Panc1 (cell line): ENCODE data around the gene ZBTB1. TPM values are rescaled to one million over a fixed set of nuclear protein-coding genes. Genes with fewer than 3 reads are reported as not detected.

ENCODE experiments used
- ATAC-seq: fragments of 200-7000 bp; cut with Tn5 transposase; 2 replicates; pipeline ENCODE4 v1.9.1; 2020; ENCODE audit warnings: mild to moderate bottlenecking, moderate library complexity
- BruUV-seq: library from RNA; stranded (reverse); fragments of 400-500 nt; replicated peaks from 2 replicates; lab custom pipeline; 2021; lab: Mats Ljungman, UMichigan
- CTCF ChIA-PET: fragments of 300-600 bp; sonication (Branson Sonifier 250); formaldehyde crosslinking; loops from one replicate; lab custom pipeline; 2022; ENCODE audit warnings: antibody characterized with exemption; lab: Charles Lee
- POLR2A ChIA-PET: fragments of 300-600 bp; sonication (Branson Sonifier 250); formaldehyde crosslinking; loops from one replicate; lab custom pipeline; 2022; ENCODE audit warnings: antibody characterized with exemption; lab: Charles Lee
- DNase-seq: peaks from one replicate; pipeline ENCODE4 v3.0.0-alpha.2; 2010; ENCODE audit warnings: low read depth, low spot score
- H3K27ac ChIP-seq: 2 replicates; pipeline ENCODE4 v1.5.1; 2011; ENCODE audit warnings: mild to moderate bottlenecking, low read length, inconsistent platforms
- H3K27me3 ChIP-seq: fragments of 200-500 bp; sonication (Bioruptor generic); 2 replicates; pipeline ENCODE4 v1.6.0; 2014; ENCODE audit warnings: low read length, inconsistent platforms; ENCODE audit not compliant: control insufficient read depth, insufficient read depth
- H3K36me3 ChIP-seq: fragments of 200-500 bp; sonication (Bioruptor generic); 2 replicates; pipeline ENCODE4 v1.5.1; 2014; ENCODE audit warnings: inconsistent platforms, mild to moderate bottlenecking, low read length, moderate library complexity; ENCODE audit not compliant: control insufficient read depth, insufficient read depth
- H3K4me1 ChIP-seq: 2 replicates; pipeline ENCODE4 v1.5.1; 2011; ENCODE audit warnings: inconsistent platforms, mild to moderate bottlenecking, low read length, moderate library complexity; ENCODE audit not compliant: control insufficient read depth, insufficient read depth
- H3K4me3 ChIP-seq, 2 experiments: 2 replicates each; pipeline ENCODE4 v1.5.1; 2011 to 2012; ENCODE audit warnings: low read depth in 2 of 2, low read length in 2 of 2, mild to moderate bottlenecking in 2 of 2, inconsistent platforms in 1 of 2, moderate library complexity in 1 of 2
- H3K9me3 ChIP-seq: fragments of 200-500 bp; sonication (Bioruptor generic); 2 replicates; pipeline ENCODE4 v1.5.1; 2014; ENCODE audit warnings: low read depth, mild to moderate bottlenecking, inconsistent platforms, low read length, moderate library complexity; ENCODE audit not compliant: control insufficient read depth, insufficient read depth
- CTCF ChIP-seq: fragments of 450-650 bp; IDR thresholded peaks from 2 replicates; pipeline ENCODE4 v1.5.1; 2017; ENCODE audit warnings: mild to moderate bottlenecking
- POLR2AphosphoS5 ChIP-seq: IDR thresholded peaks from 2 replicates; pipeline ENCODE4 v1.6.1; 2012; ENCODE audit warnings: mild to moderate bottlenecking, low read depth, low read length, moderate library complexity
- REST ChIP-seq, 2 experiments: IDR thresholded peaks; 2 replicates each; pipeline ENCODE4 v1.6.1; 2011 to 2012; ENCODE audit warnings: low read depth in 2 of 2, control low read depth in 1 of 2, low read length in 1 of 2, mild to moderate bottlenecking in 1 of 2, moderate library complexity in 1 of 2; ENCODE audit not compliant: insufficient read depth in 1 of 2
- SIN3A ChIP-seq: IDR thresholded peaks from 2 replicates; pipeline ENCODE4 v1.6.1; 2012; ENCODE audit warnings: low read depth, mild to moderate bottlenecking, low read length, moderate library complexity, borderline replicate concordance; ENCODE audit not compliant: insufficient read depth
- TCF7L2 ChIP-seq: IDR thresholded peaks from 2 replicates; pipeline ENCODE4 v1.6.1; 2011; ENCODE audit warnings: mild to moderate bottlenecking, low read depth, low read length, inconsistent platforms
- in situ Hi-C: cut with HindIII; loops from 2 replicates; pipeline ENCODE4 v1.10.0; 2016; ENCODE audit warnings: low sequenced_read_pairs, low pct_unique_long_range_greater_than_20kb
- intact Hi-C: fragments of 100-400 bp; cut with micrococcal nuclease; formaldehyde crosslinking; loops from one replicate; pipeline ENCODE4 v1.10.0; 2022; ENCODE audit not compliant: unreplicated experiment
- total RNA-seq: library from RNA; stranded (reverse); gene quantifications from one replicate; pipeline ENCODE4 v1.2.1, GENCODE V29; 2021; ENCODE audit not compliant: unreplicated experiment

The ZBTB1 gene
- total RNA-seq, 1 experiment from 2014 or later: 36.1 TPM

GRCh38 chr14:64513271-64513670 lies 8.7 kb downstream of the ZBTB1 start:
- CTCF ChIA-PET: no interaction called here
- H3K4me1 ChIP-seq: peaks cover 19% of the 10 kb centered on the region
- intact Hi-C loops: no loop called here
- H3K36me3 ChIP-seq: no peaks in the 10 kb centered on the region; the same call in 1 of the 2 replicates
- in situ Hi-C loops: no loop called here
- DNase-seq: no peak
- no peak overlapping the region for H3K4me3 ChIP-seq
- no peaks in the 10 kb centered on the region for H3K9me3 ChIP-seq
- no peak for TF ChIP-seq REST (IDR thresholded peaks at IDR 0.05; ENCODE audit: insufficient read depth in 1 of 2, low read depth in 2 of 2, low read length in 1 of 2)
- no peak for TF ChIP-seq POLR2AphosphoS5
- TF ChIP-seq CTCF: no peak
- TF ChIP-seq SIN3A: no peak
- no peak for TF ChIP-seq TCF7L2
- no peak for ATAC-seq
- POLR2A ChIA-PET: no interaction called here
- no peak overlapping the region for H3K27ac ChIP-seq
- BruUV-seq: no TSS peak
- H3K27me3 ChIP-seq: no peaks in the 10 kb centered on the region

GRCh38 chr14:64515053-64515452 lies 10.5 kb downstream of the ZBTB1 start:
- ChIA-PET CTCF (no interaction called here), POLR2A (interaction anchor here (0.5 kb wide), 1 partner anchor 717 kb away, joined by 8 read pairs; no protein-coding TSS in a partner anchor)
- DNase-seq (no peak), ATAC-seq (no peak)
- no peak for TF ChIP-seq TCF7L2
- TF ChIP-seq CTCF: no peak
- TF ChIP-seq SIN3A: no peak
- no peak for TF ChIP-seq POLR2AphosphoS5
- no peak for TF ChIP-seq REST (IDR thresholded peaks at IDR 0.05; ENCODE audit: insufficient read depth in 1 of 2, low read depth in 2 of 2, low read length in 1 of 2)
- H3K27ac ChIP-seq: no peak overlapping the region
- H3K27me3 ChIP-seq: no peaks in the 10 kb centered on the region
- intact Hi-C loops (no loop called here), in situ Hi-C loops (no loop called here)
- no TSS peak for BruUV-seq
- no peaks in the 10 kb centered on the region for H3K9me3 ChIP-seq
- H3K4me1 ChIP-seq: peaks cover 8% of the 10 kb centered on the region
- no peaks in the 10 kb centered on the region; the same call in 1 of the 2 replicates for H3K36me3 ChIP-seq
- no peak overlapping the region for H3K4me3 ChIP-seq
